NCI-H1105 treated with DMSO at 0.1 percent for 48 hours (cell line): ENCODE data around the gene RUNDC1.

Source experiments
- DNase-seq: peaks from one replicate; lab custom pipeline; 2025; lab: John Stamatoyannopoulos, UW

RUNDC1 gene

GRCh38 chr17:43018932-43019331, 38.6 kb downstream of the RUNDC1 start:
- DNase-seq, result no peak

- DNase-seq, result no peak
Observed at GRCh38 chr17:43019418-43019817, 39.1 kb downstream of the RUNDC1 start.

- DNase-seq, result no peak
Observed at GRCh38 chr17:43020030-43020621, 39.8 kb downstream of the RUNDC1 start.

GRCh38 chr17:43020789-43021740, 40.7 kb downstream of the RUNDC1 start:
- peak; percentile 47 for DNase-seq

- DNase-seq, result peak; percentile 59
Observed at GRCh38 chr17:43021741-43022512, 41.6 kb downstream of the RUNDC1 start, which contains the start of gene VAT1. Gene VAT1 (minus strand): TSS chr17:43022385. CDS start chr17:43022322, 63 bp downstream.

- DNase-seq, result peak; percentile 85
Observed at GRCh38 chr17:43024407-43025289, 44.3 kb downstream of the RUNDC1 start, which contains the start of gene RND2. Gene RND2 (plus strand): TSS chr17:43025231. CDS start chr17:43025348, 117 bp downstream.

- DNase-seq, result peak; percentile 27
Observed at GRCh38 chr17:43025290-43025657, 44.9 kb downstream of the RUNDC1 start.

GRCh38 chr17:43025766-43026537, 45.6 kb downstream of the RUNDC1 start:
- DNase-seq, result no peak

GRCh38 chr17:43026595-43026994, 46.2 kb downstream of the RUNDC1 start:
- DNase-seq, result no peak

- no peak for DNase-seq
Observed at GRCh38 chr17:43027091-43028032, 47.0 kb downstream of the RUNDC1 start.

- no peak for DNase-seq
Observed at GRCh38 chr17:43028221-43028861, 48.0 kb downstream of the RUNDC1 start.

- DNase-seq, result no peak
Observed at GRCh38 chr17:43030137-43030767, 49.9 kb downstream of the RUNDC1 start.

- no peak for DNase-seq
Observed at GRCh38 chr17:43031666-43032065, 51.3 kb downstream of the RUNDC1 start.

- peak; percentile 10 for DNase-seq
Observed at GRCh38 chr17:43033948-43034881, 53.9 kb downstream of the RUNDC1 start.

- DNase-seq, result no peak
Observed at GRCh38 chr17:43034894-43035293, 54.5 kb downstream of the RUNDC1 start.

GRCh38 chr17:43039646-43040045, 59.3 kb downstream of the RUNDC1 start:
- DNase-seq, result no peak

GRCh38 chr17:43040655-43041054, 60.3 kb downstream of the RUNDC1 start:
- no peak for DNase-seq
